Measurements from ENCODE around the gene CHRNA10.

Gene CHRNA10

GRCh38 chr11:3671334-3672254, at the start of gene CHRNA10:
Gene CHRNA10, minus strand, starts transcription at chr11:3671384. Its CDS starts 72 bp downstream, at chr11:3671312.
- no peak for DNase-seq

GRCh38 chr11:3712274-3712673, 41.1 kb upstream of the CHRNA10 start:
- no peak for DNase-seq

- DNase-seq: no peak
Observed at GRCh38 chr11:3710485-3711259, 39.5 kb upstream of the CHRNA10 start.

GRCh38 chr11:3709977-3710376, 38.8 kb upstream of the CHRNA10 start:
- no peak for DNase-seq

- no peak for DNase-seq
Observed at GRCh38 chr11:3707176-3707575, 36.0 kb upstream of the CHRNA10 start.

GRCh38 chr11:3703383-3703782, 32.2 kb upstream of the CHRNA10 start:
- DNase-seq: no peak

GRCh38 chr11:3700910-3701309, 29.7 kb upstream of the CHRNA10 start:
- DNase-seq: no peak

GRCh38 chr11:3700410-3700809, 29.2 kb upstream of the CHRNA10 start:
- no peak for DNase-seq

GRCh38 chr11:3686751-3687150, 15.6 kb upstream of the CHRNA10 start:
- no peak for DNase-seq

GRCh38 chr11:3685923-3686322, 14.7 kb upstream of the CHRNA10 start:
- DNase-seq: no peak

GRCh38 chr11:3684819-3685172, 13.6 kb upstream of the CHRNA10 start:
- DNase-seq: no peak

- DNase-seq: no peak
Observed at GRCh38 chr11:3684129-3684818, 13.1 kb upstream of the CHRNA10 start.

- DNase-seq: no peak
Observed at GRCh38 chr11:3683039-3683438, 11.9 kb upstream of the CHRNA10 start.

- DNase-seq: no peak
Observed at GRCh38 chr11:3679077-3679476, 7.9 kb upstream of the CHRNA10 start.

GRCh38 chr11:3675971-3676370, 4.8 kb upstream of the CHRNA10 start:
- no peak for DNase-seq

GRCh38 chr11:3674189-3674588, 3.0 kb upstream of the CHRNA10 start:
- DNase-seq: no peak

GRCh38 chr11:3669742-3670183, 1.4 kb downstream of the CHRNA10 start:
- DNase-seq: no peak

GRCh38 chr11:3669128-3669527, 2.1 kb downstream of the CHRNA10 start:
- DNase-seq: no peak

- no peak for DNase-seq
Observed at GRCh38 chr11:3667149-3668035, 3.8 kb downstream of the CHRNA10 start.

- DNase-seq: no peak
Observed at GRCh38 chr11:3666023-3666530, 5.1 kb downstream of the CHRNA10 start.

- DNase-seq: no peak
Observed at GRCh38 chr11:3665336-3666022, 5.7 kb downstream of the CHRNA10 start.

All from activated naive CD4-positive, alpha-beta T cell treated with Interleukin-2 at 50 U/mL for 16 hours (primary cell).